Measurements from ENCODE around the gene DPF3. TPM values are rescaled to one million over a fixed set of nuclear protein-coding genes. Genes with fewer than 3 reads are reported as not detected.

DPF3 gene
- total and polyA plus RNA-seq, 12 donors: 0.91 to 6.0 (median 2.9) TPM

DNA sequence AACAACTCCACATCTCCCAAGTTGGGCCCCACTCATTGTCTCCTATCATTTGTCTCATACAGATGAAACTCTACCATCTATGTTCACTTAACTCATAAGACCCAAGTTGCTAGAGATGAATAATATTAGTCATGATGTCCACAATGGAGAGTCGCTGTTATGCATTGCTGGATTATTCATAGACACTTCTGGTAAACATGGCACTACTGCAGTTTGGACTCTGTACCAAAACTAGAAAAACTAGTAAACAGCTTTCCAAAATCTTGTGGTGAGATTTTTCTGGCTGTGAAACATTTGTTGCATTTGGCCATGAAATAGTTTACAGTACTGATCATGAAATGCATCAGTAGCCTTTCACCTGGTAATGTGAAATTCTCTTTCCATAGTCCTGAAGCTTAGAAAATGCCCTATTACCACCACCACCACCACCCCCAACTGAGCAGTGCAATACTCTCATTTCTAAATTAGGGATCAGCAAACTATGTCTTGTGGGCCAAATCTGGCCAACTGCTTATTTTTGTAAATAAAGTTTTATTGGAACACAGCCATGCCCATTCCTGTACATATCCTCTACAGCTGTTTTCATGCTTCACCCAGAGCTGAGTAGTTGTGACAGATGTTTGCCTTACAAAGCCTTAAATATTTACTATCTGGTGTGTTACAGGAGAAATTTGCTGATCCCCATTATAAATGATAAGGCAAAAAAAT lies 236.5 kb downstream of the DPF3 start:
- Histone ChIP-seq H3K27ac (no peak overlapping the region), H3K4me3 (no peak overlapping the region), H3K27me3 (no peaks in the 10 kb centered on the region), H3K36me3 (replicated peaks in 1 of 2) (no peaks in the 10 kb centered on the region), H3K4me1 (replicated peaks in 1 of 2) (no peaks in the 10 kb centered on the region), H3K9me3 (replicated peaks in 1 of 3) (no peaks in the 10 kb centered on the region)
- intact Hi-C loops (cut with DNase I): no loop called here
- no peak for DNase-seq
- 94 to 100% (median 97%) methylated on average over 1 of the region's 1 CpG for WGBS, 4 donors
- TF ChIP-seq, protein P1, sequence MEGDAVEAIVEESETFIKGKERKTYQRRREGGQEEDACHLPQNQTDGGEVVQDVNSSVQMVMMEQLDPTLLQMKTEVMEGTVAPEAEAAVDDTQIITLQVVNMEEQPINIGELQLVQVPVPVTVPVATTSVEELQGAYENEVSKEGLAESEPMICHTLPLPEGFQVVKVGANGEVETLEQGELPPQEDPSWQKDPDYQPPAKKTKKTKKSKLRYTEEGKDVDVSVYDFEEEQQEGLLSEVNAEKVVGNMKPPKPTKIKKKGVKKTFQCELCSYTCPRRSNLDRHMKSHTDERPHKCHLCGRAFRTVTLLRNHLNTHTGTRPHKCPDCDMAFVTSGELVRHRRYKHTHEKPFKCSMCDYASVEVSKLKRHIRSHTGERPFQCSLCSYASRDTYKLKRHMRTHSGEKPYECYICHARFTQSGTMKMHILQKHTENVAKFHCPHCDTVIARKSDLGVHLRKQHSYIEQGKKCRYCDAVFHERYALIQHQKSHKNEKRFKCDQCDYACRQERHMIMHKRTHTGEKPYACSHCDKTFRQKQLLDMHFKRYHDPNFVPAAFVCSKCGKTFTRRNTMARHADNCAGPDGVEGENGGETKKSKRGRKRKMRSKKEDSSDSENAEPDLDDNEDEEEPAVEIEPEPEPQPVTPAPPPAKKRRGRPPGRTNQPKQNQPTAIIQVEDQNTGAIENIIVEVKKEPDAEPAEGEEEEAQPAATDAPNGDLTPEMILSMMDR (IDR thresholded peaks at IDR 0.05): no peak
- no peak for TF ChIP-seq POLR2A (IDR thresholded peaks at IDR 0.05)

DNA sequence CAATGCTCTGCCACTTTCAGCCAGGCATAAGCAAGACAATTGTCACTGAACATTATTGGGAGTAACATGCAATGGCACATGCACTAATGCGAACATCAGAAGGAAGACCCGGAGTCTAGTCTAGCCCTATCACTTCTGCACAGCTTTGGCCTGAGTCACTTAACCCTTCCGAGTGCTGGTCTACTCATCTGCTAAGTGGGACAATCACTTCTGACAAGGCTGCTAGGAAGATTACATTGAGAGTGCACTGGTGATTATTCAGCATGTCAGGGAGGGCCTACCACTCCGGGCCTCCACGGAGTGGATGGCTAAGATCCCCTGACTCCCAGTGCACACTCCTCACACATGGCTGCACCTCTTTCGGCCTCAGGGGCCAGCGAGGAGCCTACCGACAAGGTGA lies 240.9 kb downstream of the DPF3 start:
- no peak for DNase-seq
- Histone ChIP-seq H3K9me3 (replicated peaks in 1 of 3) (no peaks in the 10 kb centered on the region), H3K4me1 (replicated peaks in 1 of 2) (no peaks in the 10 kb centered on the region), H3K27me3 (no peaks in the 10 kb centered on the region), H3K36me3 (replicated peaks in 1 of 2) (no peaks in the 10 kb centered on the region), H3K27ac (no peak overlapping the region), H3K4me3 (no peak overlapping the region)
- TF ChIP-seq, protein P1 (IDR thresholded peaks at IDR 0.05): no peak
- no peak for TF ChIP-seq POLR2A (IDR thresholded peaks at IDR 0.05)
- intact Hi-C loops (cut with DNase I): no loop called here
- WGBS, 4 donors: 81 to 89% (median 85%) methylated on average over 8 of the region's 8 CpGs

DNA sequence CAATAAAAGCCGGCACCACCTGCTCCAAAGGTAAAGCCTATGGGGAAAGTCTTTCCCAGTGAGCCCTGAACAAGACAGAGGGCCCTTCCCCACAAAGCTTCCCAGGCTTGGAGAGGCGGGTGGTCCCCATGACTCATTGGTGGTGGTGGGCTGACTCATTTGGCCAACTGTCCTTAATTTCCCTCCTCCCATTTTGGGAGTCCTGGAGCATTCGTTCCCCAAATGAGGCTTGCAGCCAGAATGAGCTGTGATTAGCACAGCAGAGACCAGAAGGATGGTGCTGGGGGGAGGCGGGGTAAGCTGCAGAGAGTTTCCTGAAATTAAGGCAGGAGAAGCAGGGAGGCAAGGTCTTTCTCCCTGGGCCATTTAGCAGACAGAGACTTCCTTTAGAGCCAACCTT lies 241.7 kb downstream of the DPF3 start:
- H3K36me3 ChIP-seq (replicated peaks in 1 of 2): no peaks in the 10 kb centered on the region
- no peak overlapping the region for H3K27ac ChIP-seq
- WGBS, 4 donors: 83 to 89% (median 85%) methylated on average over 2 to 4 of the region's 4 CpGs
- TF ChIP-seq POLR2A (IDR thresholded peaks at IDR 0.05): no peak
- TF ChIP-seq, protein P1 (IDR thresholded peaks at IDR 0.05): no peak
- no peaks in the 10 kb centered on the region for H3K9me3 ChIP-seq (replicated peaks in 1 of 3)
- H3K4me1 ChIP-seq (replicated peaks in 1 of 2): no peaks in the 10 kb centered on the region
- H3K27me3 ChIP-seq: no peaks in the 10 kb centered on the region
- intact Hi-C loops (cut with DNase I): no loop called here
- DNase-seq: no peak
- H3K4me3 ChIP-seq: no peak overlapping the region

DNA sequence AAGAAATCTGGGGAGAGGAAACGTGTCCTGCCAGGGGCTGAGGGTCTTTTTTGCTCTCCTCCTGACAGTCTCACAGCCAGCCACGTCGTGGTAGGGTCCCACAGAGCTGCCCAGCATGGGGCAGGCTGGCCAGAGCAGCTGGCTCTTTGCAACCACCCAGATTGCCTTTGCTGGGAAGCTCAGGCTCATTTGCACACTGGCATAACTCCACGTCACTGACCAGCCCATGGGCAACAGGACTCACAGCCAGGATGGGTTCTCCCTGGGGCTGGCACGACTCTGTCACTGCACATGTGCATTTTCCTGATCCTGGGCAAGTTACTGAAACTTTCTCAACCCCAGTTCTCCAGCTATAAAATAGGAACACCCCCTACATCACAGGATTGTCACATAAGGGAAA lies 242.2 kb downstream of the DPF3 start:
- no peaks in the 10 kb centered on the region for H3K9me3 ChIP-seq (replicated peaks in 1 of 3)
- no peak overlapping the region for H3K27ac ChIP-seq
- intact Hi-C loops (cut with DNase I): no loop called here
- H3K27me3 ChIP-seq: no peaks in the 10 kb centered on the region
- TF ChIP-seq POLR2A (IDR thresholded peaks at IDR 0.05): no peak
- TF ChIP-seq, protein P1 (IDR thresholded peaks at IDR 0.05): no peak
- no peaks in the 10 kb centered on the region for H3K4me1 ChIP-seq (replicated peaks in 1 of 2)
- DNase-seq: no peak
- no peak overlapping the region for H3K4me3 ChIP-seq
- no peaks in the 10 kb centered on the region for H3K36me3 ChIP-seq (replicated peaks in 1 of 2)
- WGBS, 4 donors: 64 to 83% (median 75%) methylated on average over 4 to 5 of the region's 5 CpGs

Measured in adrenal gland (tissue), 12 donors.